T-helper 9 cell (primary cell): ENCODE results near the gene COL11A1.
"Not testable (repeated sequence)": the region's sequence is repeated elsewhere in the genome, so short reads cannot be mapped to it uniquely, and the experiment has no call there.

ENCODE experiments used
- DNase-seq: peaks from one replicate; pipeline ENCODE4 v3.0.0-alpha.2; 2020
- total RNA-seq, 2 donors: gene quantifications; one replicate each; lab custom pipeline; 2026; lab: John Stamatoyannopoulos, UW

Gene COL11A1
- 0 reads per million in 2 donors for total RNA-seq

DNA sequence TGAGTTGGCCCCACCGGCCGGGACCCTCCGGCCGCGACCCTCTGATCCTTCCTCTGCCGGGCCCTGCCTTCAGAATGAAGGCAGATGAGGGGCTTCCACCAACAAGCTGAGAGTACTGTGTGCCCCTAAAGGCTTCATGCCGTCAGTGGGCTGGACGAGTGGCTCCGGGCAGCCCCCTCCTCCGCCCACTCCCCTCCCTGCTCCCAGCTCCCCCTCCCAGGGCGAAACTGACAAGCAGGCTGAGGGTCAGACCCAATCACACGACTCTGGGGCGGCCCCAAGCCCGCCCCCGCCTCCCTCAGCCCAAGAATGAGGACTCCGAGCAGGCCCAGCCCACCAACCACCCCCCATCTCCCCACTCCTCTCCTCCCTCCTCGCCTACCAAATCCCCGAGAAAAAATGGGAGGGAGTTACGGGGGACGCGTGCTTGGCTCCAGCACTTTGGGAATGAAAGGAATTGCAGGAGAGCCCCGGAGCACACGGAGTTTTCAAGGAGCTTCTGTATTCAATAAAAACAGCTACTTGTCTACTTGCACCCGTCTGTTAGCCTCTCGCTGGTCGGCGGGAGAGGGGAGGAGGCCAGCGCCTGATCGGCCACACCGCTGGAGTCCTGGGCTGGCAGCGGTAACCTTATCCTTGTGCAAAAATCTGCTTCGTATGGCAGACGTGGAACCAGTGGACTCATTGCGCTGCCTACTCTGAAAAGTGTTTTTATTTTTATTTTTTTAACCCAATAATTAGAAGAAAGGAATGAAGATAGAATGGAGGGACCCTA is at the start of gene COL11A1:
TSS of gene COL11A1 (minus strand) at position 147 of the 775 bp plus-strand sequence. CDS start 344 bp downstream, outside the sequence.
- no peak for DNase-seq

DNA sequence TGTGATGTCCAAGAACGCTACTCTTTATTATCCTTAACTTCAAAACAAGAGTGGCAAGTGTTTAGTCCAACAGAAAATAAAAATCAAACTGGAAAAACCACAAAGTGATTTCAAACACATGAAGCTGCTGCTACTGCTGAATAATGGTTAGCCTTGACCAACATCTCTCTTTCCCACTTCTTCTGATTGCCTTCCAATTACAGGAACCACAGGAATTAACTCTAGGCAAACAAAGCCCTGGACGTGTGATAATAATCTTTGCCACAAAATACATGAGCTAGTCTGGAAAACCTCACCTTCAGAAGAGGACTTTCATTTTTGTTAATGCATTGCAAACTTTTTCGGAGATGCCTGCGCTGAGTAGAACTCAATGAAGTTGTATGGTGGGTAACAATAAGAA is 48.6 kb upstream of the COL11A1 start:
- DNase-seq: no peak

DNA sequence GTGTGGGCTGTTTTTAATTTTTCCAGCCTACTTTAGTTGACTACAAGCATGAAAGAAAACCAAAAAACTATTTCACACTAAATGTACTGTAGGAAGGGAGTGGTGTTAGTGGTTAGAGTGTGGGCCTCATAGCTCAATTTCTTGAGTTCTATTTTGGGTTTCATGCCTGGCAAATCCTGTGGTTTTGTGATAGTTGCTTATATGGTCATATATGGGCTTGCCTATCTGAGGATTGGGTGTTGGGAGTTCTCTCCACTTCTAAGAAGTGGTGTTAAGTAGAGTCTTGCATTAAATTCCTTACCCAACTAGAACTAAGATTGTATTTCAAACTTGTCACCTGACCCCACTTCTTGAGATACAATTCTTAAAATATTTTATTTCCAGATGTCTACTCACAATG is 37.8 kb upstream of the COL11A1 start:
- DNase-seq: no peak

DNA sequence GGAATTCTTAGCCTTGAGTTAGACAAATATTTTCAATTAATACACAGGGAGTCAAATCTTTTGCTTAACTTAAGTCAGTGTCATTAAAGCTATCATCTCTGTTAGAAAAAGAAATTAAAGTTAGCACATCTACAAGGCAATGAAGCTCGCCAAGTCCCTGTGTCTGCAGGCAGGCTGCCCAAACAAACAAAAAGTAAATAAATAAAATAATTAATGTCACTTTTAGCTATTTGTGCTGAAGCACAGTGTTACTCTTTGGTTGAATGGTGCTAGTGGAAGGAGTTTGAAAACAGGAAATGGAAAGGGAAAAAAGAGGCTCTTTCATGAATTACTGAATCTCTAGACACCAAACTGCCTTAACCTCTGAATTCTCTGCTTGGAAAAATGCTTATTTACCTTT is 37.1 kb upstream of the COL11A1 start:
- no peak for DNase-seq

DNA sequence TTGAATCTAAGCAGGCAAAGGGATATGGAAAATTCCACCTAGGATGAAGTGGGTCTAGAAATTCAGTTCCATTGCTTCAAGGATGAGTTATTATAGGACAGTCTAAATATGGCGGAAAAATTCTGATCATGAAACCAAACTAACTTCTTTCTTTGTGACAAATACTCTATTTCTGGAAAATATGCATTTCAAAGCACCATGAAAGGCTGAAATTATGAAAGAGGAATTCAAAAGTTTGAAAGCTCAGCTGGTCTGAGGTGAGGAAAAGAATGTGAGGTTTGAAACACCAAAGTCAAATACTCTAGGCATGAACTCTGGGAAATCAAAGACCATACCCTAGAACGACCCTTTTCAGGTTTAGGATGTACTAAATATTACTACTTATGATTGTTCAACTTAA is 36.4 kb upstream of the COL11A1 start:
- DNase-seq: no peak

DNA sequence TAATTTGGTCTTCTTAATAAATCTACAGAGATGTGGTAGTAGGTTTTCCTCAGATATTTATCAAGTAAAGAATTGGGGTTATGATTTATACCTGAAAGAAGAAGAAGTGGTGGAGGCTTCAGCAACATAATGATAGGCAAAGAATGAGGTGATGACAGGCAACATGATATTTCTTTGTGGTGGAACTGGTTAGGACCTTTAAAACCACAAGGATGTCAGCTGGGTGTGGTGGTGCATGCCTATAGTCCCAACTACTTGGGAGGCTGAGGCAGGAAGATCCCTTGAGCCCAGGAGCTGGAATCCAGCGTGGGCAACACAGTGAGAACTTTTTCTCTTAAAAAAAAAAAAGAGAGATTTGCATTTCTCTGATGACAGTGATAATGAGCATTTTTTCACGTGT is 34.1 kb upstream of the COL11A1 start:
- DNase-seq: no peak

DNA sequence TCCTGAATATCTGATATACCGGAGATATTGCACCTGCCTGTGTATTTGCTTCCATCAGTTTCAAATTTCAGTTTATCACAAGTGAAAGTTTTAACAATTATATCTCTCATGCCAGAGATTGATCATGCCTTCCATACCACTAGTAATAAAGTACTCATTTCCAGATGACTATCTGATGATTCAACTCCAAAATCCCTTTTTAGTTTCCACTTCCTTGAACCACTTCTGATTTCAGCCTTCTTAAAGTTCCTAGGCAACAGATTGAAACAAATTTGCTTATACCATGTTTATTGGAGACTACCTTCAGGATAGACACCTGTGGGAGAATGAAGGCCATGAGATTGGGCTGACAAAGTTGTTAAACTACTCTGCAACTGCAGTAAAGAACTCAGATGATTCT is 21.5 kb upstream of the COL11A1 start:
- DNase-seq: no peak

DNA sequence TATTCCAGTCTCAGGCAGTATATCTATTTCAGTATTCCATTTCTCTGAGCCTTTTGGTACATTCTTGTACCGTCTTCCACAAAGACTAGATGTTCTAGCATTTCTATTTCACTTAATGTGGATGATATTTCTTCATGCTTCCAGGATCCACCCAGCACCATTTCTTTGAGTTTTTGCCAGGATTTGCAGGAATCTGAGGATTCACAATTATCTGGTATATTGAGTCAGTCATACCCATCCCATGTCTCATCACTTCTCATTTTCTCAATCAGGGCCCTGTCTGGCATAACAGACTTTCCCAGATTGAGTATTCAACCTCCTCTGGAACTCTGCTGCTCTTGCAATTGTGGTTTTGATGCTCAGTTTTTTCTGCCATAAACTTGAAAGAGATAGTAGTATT is 20.9 kb upstream of the COL11A1 start:
- no peak for DNase-seq

DNA sequence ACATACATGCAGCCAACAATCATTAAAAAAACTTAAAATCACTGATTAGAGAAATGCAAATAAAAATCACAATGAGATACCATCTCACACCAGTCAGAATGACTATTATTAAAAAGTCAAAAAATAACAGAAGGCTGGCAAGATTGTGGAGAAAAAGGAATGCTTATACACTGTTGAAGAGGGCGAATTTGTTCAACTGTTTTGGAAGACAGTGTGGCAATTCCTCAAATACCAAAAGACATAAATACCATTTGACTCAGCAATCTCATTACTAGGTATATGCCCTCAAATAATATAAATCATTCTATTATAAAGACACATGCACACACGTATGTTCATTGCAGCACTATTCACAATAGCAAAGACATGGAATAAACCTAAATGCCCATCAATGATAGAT is 19.9 kb upstream of the COL11A1 start:
- DNase-seq: not testable (repeated sequence)

DNA sequence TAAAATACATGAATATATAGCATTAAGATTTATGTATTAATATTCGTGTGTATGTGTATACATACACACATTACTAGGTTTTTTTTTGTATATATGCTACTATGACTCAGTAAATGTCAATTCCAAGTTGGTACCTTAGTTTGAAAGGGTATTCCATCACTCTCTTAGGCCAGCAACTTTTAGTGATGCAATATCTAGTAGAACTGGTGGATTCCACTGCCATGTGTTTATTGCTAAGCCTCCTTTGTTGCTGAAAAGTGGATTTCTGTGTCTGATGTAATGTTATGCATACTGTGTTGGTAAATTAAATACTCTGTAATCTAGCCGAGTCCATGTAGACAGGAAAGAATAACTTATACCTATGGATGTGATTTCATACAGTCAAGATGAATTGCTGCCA is 16.9 kb upstream of the COL11A1 start:
- DNase-seq: no peak

DNA sequence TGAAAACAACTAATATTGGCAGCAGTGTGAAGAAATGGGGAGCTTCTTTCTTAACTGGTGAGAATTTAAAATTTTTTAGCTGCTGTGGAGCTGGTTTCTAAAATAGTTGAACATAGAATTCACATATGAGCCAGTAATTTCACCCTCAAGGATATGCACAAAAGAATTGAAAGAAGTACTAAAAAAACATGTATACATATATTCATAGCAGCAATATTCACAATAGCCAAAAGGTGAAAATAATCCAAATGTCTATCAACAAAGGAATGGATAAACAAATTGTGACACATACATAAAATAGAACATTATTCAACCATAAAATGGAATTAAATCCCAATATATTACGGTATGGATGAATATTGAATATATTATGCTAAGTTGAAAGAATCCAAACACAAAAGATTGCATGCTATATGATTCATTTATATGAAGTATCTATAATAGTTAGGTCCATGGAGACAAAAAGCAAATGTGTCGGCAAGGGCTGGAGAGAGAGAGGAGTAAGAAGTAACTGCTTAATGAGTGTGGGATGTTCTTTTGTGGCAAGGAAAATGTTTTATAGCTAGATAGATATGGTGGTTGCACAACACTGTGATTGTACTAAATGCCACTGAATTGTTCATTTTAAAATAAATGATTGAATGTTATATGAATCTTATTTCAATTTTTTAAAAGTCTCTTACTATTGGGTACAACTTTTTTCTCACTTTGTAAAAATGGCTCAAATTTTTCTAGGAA is 14.8 kb upstream of the COL11A1 start:
- DNase-seq: no peak

DNA sequence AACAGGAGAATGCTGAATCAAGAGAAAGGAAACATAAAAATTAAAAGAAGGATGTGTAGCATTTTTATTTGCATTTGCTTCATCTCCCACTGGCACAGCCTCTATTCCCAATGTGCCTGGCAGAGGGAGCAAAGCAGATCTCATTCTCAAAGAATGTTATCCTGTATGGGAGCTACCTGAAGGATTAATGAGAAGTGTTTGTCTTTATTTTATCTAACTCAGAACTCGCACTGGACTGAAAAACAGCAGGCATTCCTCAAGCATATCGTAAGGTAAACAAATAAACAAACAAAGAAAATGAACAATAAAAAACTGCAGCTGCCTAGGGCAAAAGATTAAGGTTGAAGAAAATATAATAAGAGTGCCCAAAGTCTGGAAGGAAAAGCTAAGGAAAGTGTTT is 12.7 kb upstream of the COL11A1 start:
- DNase-seq: no peak

DNA sequence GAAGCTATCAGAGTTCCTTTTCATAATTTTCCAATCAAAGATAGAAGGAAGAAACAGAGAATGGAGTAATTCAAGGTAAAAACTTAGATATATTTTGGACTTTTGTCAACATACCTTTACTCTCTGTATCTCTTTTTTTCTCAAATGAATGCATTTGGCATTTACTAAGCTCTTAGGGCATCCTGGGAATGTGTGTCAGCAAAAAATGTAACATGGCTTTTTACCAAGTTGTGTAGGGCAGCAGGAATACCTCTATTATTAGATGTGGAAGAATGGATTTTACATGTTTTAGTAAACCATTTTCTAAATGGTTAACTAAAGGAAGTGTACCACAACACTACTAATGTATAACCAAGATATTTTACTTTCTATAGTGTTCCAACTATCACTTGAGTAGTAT is 4.2 kb upstream of the COL11A1 start:
- DNase-seq: no peak

DNA sequence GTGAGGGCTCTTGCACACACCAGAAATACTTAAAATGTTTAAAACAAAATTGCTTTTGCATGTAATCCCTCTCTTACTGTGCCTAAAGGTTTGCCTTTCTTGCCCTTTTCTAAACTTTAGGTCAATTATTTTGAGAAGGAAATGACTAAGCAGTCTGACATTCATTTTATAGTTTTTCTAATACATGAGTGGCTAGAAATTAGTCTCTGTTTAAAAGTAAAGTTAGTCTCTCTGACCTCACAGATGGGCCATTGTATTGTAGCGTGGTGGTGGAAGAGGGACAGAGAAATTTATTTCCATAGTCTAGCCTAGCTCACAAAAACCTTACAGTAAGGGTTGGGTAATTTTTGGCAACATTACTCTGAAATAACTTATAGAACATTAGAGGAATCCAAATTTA is 3.6 kb upstream of the COL11A1 start:
- no peak for DNase-seq

DNA sequence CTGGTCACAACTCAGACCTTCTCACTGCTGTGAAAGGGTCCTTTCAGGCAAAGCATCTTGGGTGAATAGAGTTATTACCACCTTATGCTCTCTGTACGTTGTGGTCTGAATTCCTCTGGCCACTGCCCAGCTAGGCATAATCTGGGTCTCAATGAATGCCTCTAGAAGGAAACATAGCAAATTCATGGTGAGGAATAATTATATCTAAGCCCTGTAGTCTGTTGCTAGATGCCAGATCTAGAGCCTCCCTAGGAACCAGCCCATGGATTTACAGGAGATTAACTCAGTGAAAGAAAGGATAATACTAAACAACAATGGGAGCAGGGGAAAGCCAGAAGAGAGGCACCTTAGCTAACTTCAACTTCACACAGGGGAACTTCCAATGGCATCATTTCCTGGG is 2.4 kb upstream of the COL11A1 start:
- no peak for DNase-seq

DNA sequence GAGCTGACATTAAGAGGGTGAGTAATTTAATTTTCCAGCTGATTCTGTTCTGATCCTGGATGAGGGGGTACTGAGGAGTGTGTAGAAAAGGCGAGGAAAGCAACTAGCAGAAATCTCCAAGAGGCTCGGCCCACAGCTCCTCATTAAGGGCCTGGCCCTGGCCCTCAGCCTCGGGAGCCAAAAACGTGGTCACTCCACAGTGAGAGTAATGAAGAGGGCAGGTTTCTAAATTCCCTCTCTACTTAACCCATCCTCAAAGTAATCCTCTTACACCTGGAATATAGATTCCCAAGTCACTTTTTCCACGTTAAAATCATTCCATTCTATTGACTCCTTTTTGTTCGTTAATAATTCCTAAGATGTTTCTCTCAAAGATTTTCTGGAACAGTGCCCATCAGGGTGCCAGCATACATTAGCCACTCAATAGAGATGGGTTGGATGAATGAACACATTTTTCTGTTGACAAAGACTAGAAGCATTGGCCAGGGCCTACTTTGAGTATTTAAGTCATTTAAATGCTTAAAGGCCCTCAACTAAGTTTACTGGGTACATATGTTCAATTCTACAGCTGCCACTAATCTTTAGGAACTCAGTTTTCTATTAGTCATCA is 1.1 kb upstream of the COL11A1 start:
- DNase-seq: no peak

DNA sequence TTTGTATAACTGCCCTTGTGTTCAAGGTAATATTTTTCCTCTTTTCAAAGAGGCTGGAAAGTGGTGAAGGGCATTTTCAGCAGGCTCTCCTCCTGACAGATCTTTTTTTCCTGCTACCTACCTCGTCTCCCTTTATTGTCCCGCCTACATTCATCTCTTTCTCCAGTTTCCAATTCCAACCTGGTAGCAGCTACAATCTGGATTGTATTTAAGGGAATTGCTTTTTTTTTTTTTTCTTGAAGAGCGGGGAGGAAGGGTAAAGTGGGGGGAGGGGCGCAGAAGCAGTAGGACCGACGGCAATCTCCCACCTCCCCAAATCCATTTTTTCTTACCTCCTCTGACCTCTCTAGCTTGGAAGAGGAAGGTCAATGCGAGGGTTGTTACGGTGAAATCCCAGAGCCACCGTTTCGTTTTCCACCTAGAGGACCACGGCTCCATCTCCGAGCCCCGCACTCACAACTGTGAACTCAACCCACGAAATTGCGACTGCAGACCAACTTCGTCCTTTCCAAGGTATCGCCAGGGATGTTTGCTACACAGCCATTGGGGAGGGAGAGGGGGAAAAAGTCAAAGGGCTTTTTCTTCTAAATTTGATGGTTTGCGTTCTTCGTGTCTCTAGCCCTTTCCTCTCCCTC is 464 bp downstream of the COL11A1 start:
- no peak for DNase-seq

DNA sequence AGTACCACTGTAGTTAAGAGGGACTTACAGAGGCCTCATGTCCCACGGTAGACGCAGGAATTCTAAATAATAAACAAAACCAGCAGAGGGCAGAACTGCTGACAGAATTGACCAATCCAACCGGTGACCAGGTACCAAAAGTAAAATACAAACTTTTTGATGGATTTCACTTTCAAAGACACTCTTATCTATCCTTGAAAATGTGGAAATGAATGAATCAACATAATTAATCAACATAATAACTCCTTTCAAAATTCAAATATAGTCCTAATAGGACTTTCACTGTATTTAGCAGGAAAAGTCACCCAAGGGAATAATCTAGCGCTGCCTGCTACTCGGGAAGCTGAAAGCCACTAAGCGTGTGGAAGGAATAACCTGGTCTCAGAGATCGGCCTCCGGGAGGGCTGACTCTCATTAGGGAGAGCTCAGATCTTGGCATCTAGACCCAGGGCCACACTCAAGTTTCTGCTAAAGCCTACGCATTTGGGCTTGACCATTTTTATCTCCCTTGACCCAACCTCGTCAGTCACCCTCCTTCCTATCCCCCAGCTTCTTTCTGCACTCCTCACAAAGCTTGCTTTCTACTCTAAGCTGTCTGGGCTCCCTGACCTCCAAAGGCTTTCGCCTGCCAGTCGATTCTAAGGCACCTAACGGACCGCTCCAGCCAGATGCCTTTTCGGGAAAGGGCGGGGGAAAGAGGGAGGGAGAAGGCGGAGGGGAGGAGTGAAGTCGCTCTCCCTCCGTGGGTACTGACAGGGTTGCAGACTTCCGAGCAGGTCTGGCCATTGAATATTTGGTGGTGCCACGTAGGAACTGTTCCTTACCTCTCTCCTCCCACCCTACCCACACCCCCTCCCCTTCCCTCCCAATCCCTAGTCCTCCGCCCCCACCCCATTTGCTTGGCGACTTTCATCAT is 1.6 kb downstream of the COL11A1 start:
- no peak for DNase-seq

DNA sequence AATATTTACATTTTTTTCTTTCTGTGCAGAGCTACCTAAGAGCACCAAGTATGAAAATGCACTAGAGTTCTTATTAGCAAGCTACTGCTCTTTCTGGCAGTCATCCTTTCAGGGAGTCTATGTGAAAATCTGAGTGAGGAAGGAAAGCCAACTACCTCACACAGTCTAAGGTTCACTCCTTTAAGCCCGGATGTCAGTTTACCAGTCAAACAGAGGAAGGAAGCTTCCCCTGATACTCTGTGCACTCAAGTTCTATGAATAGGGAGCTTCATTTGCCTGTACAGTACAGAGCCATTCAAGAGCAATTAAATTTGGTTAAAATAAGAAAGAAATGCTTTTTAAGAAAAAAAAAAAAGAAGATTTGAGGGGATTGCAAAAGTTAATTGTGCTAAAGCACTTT is 6.9 kb downstream of the COL11A1 start:
- DNase-seq: no peak

DNA sequence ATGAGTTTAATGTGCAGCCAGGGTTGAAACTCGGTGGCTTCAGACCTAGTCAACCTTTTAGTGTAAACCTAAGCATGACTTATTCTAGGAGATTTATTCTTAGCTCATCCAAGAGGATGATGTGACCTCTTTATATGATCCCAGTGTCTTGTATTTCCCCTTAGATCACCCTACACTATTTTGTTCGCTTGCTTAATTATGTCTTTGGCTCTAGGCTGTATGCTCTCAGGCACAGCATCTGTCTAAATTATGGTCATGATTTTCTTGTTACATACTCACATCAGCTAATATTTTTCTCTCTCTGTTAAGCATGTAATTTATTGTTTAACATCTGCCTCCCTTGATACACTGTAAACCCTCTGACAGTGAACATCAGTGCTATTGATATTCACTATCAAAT is 19.1 kb downstream of the COL11A1 start:
- DNase-seq: no peak

DNA sequence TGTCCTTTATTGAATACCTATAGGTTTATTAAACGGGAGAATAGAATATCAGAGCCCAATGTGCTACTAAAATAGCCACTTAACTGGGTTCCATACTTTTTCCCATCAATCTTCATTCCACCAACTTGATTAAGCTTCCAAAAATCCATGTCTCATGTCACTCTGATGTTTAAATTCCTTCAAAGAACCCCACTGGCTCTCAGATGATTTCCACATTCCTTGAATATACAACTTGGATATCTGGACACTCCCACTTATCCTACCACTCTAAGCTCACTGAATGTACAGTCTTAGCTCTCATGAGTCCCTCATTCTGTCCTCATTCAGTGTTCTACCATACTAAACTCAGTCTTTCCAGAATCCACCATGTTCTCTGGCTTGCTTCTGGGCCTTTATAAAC is 21.1 kb downstream of the COL11A1 start:
- no peak for DNase-seq

DNA sequence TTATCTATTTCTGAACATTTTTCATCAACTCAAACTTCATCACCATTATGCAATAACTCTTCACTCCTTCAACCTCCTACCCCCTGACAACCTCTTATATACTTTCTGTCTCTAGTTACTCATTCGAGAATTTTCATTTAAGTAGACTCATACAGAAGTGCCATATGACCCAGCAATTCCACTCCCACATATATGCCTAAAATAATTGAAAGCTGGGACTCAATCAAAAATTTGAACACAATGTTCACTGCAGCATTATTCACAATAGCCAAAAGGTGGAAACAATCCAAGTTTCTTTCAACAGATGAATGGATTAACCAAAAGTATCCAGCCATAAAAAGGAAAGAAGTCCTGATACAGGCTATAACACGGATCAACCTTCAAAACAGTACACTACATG is 24.1 kb downstream of the COL11A1 start:
- no peak for DNase-seq
